Subcutaneous abdominal adipose tissue (tissue), 5 donors: Measurements from ENCODE around the gene KRT77.

Source experiments
- H3K27ac ChIP-seq: one replicate; pipeline ENCODE4 v1.7.0; 2013; ENCODE audit warnings: low read depth, mild to moderate bottlenecking, inconsistent platforms, low read length, moderate library complexity
- H3K27me3 ChIP-seq, 5 donors: one replicate each; pipeline ENCODE4 v1.7.0; 2013; ENCODE audit warnings: low read length in 5 of 5, inconsistent platforms in 1 of 5; ENCODE audit not compliant: control insufficient read depth in 5 of 5, insufficient read depth in 4 of 5
- H3K36me3 ChIP-seq, 5 donors: one replicate each; pipeline ENCODE4 v1.7.0; 2013; ENCODE audit warnings: low read length in 5 of 5; ENCODE audit not compliant: control insufficient read depth in 5 of 5, insufficient read depth in 5 of 5
- H3K4me1 ChIP-seq, 5 donors: one replicate each; pipeline ENCODE4 v1.7.0; 2013; ENCODE audit warnings: low read length in 5 of 5, mild to moderate bottlenecking in 3 of 5, moderate library complexity in 1 of 5; ENCODE audit not compliant: control insufficient read depth in 5 of 5, insufficient read depth in 5 of 5
- H3K4me3 ChIP-seq, 5 donors: one replicate each; pipeline ENCODE4 v1.7.0; 2013; ENCODE audit warnings: low read length in 5 of 5, low read depth in 1 of 5
- H3K9ac ChIP-seq, 5 donors: one replicate each; pipeline ENCODE4 v1.7.0; 2013; ENCODE audit warnings: low read length in 5 of 5, mild to moderate bottlenecking in 4 of 5, moderate library complexity in 3 of 5
- H3K9me3 ChIP-seq, 5 donors: one replicate each; pipeline ENCODE4 v1.7.0; 2013; ENCODE audit warnings: low read length in 5 of 5; ENCODE audit not compliant: control insufficient read depth in 5 of 5
- donor health status: healthy.
- donor health status: healthy.
- donor health status: healthy.
- donor health status: healthy.
- donor health status: healthy.

Gene KRT77

DNA sequence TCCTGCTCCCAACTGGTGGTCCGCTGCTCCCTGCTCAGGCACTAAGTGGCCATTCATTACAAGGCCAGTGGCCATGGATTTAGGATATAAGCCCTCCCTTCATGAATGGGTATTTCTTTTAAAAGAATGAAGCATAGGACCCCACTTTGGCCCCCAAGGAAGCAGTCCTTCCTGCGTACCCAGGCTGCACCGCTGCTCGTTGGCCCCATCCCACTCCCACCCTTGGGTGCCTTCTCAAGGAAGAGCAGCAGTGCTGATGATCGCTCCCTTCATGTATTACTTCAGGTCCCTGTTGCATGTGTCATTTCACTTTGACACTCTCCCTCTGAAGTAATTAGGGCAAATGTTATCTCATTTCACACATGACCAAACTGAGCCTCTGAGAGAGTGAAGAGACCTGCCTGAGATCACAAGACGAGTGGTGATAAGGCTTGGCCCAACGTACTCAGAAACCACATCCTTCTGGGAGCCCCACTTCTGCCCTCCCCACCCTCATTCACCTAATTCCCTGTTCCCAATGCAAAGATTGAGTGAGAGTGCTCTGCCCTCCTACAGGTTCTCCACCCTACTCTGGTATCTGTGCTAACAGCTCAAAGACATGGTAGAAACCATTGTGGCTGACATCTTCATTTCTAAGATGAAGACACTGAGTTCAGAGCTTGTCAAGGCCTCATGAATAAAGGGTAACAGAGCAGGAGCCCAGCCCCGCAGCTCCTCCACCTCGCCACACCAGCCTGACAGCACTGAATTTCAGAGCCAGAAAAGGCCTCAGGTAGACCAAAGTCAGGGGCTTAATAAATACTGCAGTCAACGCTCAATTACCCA is 41.0 kb downstream of the KRT77 start:
- H3K27ac ChIP-seq: no peak overlapping the region
- no peak overlapping the region for H3K9ac ChIP-seq
- H3K9me3 ChIP-seq: no peaks in the 10 kb centered on the region
- H3K4me3 ChIP-seq: no peak overlapping the region
- no peaks in the 10 kb centered on the region for H3K4me1 ChIP-seq
- no peaks in the 10 kb centered on the region for H3K36me3 ChIP-seq
- H3K27me3 ChIP-seq: peaks cover 3 to 29% (median 15%) of the 10 kb centered on the region in 5 donors

DNA sequence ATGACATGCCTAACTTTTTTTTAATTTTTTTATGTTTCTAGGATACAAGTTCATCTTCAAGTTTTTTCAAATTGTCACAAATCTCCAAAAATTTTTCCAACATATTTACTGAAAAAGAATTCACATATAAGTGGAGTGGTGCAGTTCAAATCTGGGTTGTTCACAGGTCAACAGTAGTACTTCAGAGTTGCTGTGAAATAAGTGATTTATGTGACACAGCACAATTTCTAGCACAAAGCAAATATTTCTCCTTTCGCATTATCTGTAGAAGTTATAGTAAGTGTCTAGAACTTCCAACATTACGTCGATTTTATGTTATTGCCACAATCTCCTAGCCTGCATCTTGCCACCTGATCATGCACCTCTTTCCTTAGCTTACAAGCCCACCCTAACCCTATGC is 41.7 kb downstream of the KRT77 start:
- H3K36me3 ChIP-seq: no peaks in the 10 kb centered on the region
- no peak overlapping the region for H3K4me3 ChIP-seq
- H3K9ac ChIP-seq: no peak overlapping the region
- H3K4me1 ChIP-seq: no peaks in the 10 kb centered on the region
- no peak overlapping the region for H3K27ac ChIP-seq
- peaks cover 3 to 29% (median 15%) of the 10 kb centered on the region in 5 donors for H3K27me3 ChIP-seq
- H3K9me3 ChIP-seq: no peaks in the 10 kb centered on the region

DNA sequence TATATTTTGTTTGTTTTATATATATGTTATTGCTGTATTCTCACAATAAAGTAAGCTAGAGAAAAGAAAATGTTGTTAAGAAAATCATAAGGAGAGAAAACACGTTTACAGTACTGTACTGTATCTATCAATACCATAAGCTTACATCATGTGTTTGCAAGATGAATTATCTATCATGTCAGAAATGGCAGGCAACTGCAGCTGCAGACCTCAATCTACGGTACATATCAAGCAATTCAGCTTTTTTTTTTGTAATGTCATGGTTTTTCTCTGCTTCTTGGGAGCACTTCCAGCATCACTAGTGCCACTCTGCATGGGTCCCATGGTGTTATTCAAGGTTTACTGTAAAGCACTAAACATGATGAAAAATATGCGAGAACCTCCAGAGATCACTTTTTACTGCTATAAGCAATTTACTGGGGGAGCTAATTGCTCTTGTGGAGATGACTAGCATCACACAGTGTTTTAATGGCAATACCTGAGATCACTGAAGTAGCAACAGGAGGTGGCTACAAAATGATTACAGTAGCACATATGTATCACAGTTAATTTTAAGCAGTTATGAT is 42.3 kb downstream of the KRT77 start:
- Histone ChIP-seq H3K9ac (no peak overlapping the region), H3K4me1 (no peaks in the 10 kb centered on the region), H3K36me3 (no peaks in the 10 kb centered on the region), H3K27ac (no peak overlapping the region), H3K27me3 (peaks cover 3 to 29% (median 20%) of the 10 kb centered on the region in 5 donors), H3K9me3 (no peaks in the 10 kb centered on the region), H3K4me3 (no peak overlapping the region)

DNA sequence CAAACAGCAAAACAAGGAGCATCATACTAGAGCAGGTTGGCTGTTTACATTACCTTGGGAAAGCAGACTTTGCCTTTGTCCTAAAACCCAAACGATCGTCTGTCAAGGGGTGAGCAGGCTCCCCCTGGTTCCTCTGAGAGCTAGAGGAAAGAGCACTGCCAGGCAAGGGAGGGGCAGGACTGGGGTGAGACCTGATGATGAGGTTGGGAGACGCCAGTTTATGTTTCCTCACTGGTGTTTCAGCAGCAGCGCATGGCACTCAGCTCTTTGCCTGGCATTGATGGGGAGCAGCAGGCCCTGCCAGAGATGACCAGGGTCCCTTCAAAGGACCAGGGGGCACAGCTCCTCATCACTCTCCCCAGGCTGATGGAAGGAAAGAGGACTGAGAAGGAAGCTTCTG is 43.4 kb downstream of the KRT77 start:
- no peaks in the 10 kb centered on the region for H3K36me3 ChIP-seq

DNA sequence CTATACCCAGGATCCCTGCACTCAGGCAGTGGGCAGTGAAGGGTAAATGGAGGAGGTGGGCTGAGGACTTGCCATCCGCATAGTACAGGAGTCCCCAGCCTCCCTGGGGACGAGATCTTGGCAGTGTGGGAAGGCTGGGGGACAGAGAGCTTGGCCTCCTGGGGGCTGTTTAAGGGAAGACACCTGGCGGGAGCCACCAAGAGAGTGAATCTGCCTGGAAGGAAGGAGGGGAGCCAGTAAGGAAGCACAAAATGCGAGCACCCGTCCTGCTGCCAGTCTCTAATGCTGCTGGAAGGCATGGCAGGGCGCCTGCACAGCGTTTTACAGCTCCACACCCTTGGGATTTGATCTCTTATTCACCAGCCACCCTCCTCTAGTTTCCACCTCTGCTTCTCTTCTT is 43.9 kb downstream of the KRT77 start:
- no peaks in the 10 kb centered on the region for H3K36me3 ChIP-seq

More for the DNA sequence above, 43.4 kb downstream of the KRT77 start:
- Histone ChIP-seq H3K27me3 (peaks cover 3 to 28% (median 24%) of the 10 kb centered on the region in 5 donors), H3K4me3 (no peak overlapping the region), H3K4me1 (no peaks in the 10 kb centered on the region), H3K9me3 (no peaks in the 10 kb centered on the region), H3K27ac (no peak overlapping the region), H3K9ac (no peak overlapping the region)

DNA sequence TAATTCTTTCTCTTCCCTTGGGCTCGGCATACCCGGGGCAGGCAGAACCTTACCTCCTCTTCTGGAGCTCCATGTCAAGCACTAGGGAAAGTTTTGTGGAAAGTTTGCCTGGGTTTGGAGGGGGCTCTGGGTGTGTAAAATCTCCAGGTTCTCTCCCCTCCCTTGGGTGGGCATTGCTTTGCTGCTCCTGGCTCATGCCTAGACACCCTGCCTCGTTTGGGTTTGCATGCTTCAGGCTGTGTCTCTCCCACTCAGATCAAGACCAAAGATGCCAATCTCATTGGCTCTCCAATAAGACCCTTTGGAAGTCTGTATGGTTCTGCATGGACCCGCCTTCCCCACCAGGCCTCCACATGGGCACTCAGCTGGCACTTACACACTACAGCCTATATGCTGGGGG is 45.1 kb downstream of the KRT77 start:
- Histone ChIP-seq H3K4me1 (no peaks in the 10 kb centered on the region), H3K9me3 (no peaks in the 10 kb centered on the region), H3K36me3 (no peaks in the 10 kb centered on the region), H3K27me3 (peaks cover 3 to 21% (median 19%) of the 10 kb centered on the region in 5 donors), H3K4me3 (no peak overlapping the region), H3K27ac (no peak overlapping the region), H3K9ac (no peak overlapping the region)

More for the DNA sequence above, 43.9 kb downstream of the KRT77 start:
- Histone ChIP-seq H3K4me3 (no peak overlapping the region), H3K27ac (no peak overlapping the region), H3K9ac (no peak overlapping the region), H3K4me1 (no peaks in the 10 kb centered on the region), H3K27me3 (peaks cover 6 to 25% (median 19%) of the 10 kb centered on the region in 5 donors), H3K9me3 (no peaks in the 10 kb centered on the region)

DNA sequence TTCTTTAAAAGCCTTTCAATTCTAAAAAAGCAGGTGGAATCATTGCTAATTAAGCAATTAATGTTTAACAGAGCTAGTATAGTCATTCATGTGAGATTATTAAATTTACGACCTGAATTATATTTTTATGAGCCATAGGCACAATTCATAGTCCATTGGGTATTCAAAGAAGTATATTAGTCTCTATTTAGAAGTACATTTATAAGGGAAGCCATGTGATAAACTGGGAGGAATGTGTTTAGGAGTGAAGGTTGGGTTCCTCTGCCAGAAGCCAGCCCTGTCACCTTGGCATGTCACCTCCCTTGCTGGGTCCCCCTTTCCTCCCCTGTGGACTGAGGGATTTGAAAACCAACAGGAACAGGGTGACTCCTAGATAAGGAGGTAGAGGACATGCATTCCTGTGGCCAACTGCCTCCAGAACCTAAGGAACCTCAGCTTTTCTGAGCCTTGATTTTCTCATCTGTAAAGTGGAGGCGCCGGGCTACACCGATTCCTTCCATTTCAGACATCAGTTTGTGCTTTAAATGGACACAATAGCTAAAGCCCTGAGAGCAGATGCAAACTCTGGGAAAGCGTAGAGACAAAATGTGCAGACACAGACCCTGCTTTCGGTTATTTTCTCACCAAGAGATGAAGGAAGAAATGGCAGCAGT is 45.9 kb downstream of the KRT77 start:
- Histone ChIP-seq H3K9ac (no peak overlapping the region), H3K4me1 (no peaks in the 10 kb centered on the region), H3K36me3 (no peaks in the 10 kb centered on the region)

DNA sequence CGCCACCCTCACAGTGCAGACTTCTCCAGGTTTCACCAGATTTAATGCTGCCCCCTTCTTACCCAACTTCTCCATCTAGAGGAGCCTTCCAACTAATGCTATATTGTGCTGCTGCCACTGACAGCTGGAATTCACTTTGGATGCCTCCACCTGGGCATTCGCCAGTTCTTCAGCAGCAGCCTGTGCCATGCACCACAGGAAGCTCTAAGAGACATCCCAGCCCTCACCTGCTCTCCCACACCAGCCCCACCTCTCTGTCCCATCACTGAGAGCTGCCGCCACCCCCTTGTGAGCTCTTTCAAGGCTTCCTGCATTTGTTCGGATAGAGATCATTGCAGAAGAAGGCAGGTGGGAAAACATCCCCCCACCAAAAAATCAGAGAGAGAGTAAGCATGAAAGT is 46.7 kb downstream of the KRT77 start:
- H3K4me1 ChIP-seq: no peaks in the 10 kb centered on the region
- no peak overlapping the region for H3K4me3 ChIP-seq
- H3K9ac ChIP-seq: no peak overlapping the region
- H3K27me3 ChIP-seq: peaks cover 3 to 21% (median 19%) of the 10 kb centered on the region in 5 donors
- no peaks in the 10 kb centered on the region for H3K36me3 ChIP-seq
- H3K9me3 ChIP-seq: peaks cover 0 to 2% (median 0%) of the 10 kb centered on the region in 5 donors
- H3K27ac ChIP-seq: no peak overlapping the region

More for the DNA sequence above, 45.9 kb downstream of the KRT77 start:
- H3K27ac ChIP-seq: no peak overlapping the region
- no peaks in the 10 kb centered on the region for H3K9me3 ChIP-seq
- H3K27me3 ChIP-seq: peaks cover 3 to 21% (median 19%) of the 10 kb centered on the region in 5 donors
- no peak overlapping the region for H3K4me3 ChIP-seq

DNA sequence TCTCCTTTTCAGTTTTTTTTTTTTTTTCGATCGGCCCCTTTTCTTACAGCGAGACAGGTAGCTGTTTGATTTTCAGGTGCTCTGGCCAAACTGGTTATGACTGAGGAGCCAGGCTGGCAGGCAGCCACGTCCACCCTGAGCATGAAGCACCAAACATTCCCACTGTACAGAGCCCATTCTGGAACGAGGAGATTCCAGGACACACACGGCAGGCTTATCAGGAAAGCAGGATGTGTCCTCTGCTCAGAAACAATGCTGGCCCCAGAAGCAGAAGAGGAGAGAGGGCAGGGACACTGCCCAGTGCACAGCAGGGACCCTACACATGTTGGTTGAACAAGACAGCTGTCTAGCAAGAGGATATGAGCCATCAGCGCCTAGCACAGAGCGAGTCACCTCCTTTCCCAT is 47.6 kb downstream of the KRT77 start:
- Histone ChIP-seq H3K9me3 (peaks cover 0 to 2% (median 0%) of the 10 kb centered on the region in 5 donors), H3K36me3 (no peaks in the 10 kb centered on the region), H3K27ac (no peak overlapping the region), H3K4me1 (peaks cover under 1 to 4% (median 1%) of the 10 kb centered on the region in 5 donors), H3K9ac (no peak overlapping the region), H3K4me3 (no peak overlapping the region), H3K27me3 (peaks cover 3 to 21% (median 19%) of the 10 kb centered on the region in 5 donors)

DNA sequence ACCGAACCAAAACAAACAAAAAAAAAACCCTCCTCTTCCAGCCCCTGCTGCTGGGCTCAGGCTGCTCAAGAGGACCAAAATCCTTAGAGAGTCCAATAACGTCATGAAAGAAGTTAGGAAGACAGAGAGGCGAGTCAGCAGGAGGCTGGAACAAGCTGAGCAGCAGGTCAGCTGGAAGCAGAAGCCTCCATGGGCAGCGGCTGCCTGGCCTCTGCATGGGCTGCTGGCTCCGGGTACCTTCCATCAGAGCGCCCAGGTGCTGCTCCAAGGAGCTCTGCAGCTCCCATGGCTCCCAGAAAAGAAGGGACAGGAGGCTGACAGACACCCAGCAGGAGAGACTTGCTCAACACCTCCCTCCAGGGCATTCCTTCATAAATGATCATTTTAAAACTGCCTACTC is 48.1 kb downstream of the KRT77 start:
- Histone ChIP-seq H3K27ac (no peak overlapping the region), H3K9me3 (peaks cover 0 to 2% (median 0%) of the 10 kb centered on the region in 5 donors), H3K9ac (no peak overlapping the region), H3K27me3 (peaks cover 3 to 21% (median 19%) of the 10 kb centered on the region in 5 donors), H3K36me3 (no peaks in the 10 kb centered on the region), H3K4me3 (no peak overlapping the region), H3K4me1 (peaks cover 1 to 8% (median 5%) of the 10 kb centered on the region in 5 donors)
